Hair follicular keratinocyte (primary cell): Measurements from ENCODE around the gene PPY. TPM values are rescaled to one million over a fixed set of nuclear protein-coding genes. Genes with fewer than 3 reads are reported as not detected.

ENCODE experiments used
- total RNA-seq: library from RNA; depleted of rRNA; stranded (reverse); fragments of >200 nt; gene quantifications from 2 replicates; pipeline ENCODE4 v1.2.3, GENCODE V29; 2015

PPY gene, protein sequence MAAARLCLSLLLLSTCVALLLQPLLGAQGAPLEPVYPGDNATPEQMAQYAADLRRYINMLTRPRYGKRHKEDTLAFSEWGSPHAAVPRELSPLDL
- total RNA-seq, result 1.6 TPM in 1 of 2 replicates, not detected in the other

DNA sequence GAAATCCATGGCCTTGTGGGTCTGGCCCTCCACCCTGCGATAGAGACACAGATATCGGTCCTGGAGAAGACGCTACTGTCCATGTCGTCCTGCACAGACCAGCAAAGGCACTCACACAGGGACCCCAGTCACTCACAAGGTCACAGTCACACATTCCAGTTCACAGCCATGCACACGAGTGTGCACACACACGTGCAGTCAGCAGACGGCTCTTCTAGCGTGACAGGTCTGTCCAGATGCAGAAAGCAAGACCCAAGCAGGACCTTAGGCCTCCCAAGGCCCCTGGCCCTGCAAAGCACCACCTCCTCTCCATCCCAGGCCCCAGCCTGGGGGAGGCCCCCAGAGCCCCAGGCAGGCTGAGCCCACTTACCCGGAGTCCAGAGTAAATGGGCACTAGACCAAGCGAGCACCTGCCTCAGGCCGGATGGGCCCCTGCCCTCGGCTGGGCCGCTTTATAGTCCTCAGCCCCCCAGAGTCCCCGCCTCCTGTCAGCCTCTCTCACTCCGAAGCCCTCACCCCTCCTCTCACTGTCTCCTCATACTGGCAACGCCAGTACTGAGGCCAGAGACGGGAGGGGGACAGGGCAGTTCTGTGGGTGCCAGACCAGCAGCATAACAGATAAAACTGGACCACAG, at the start of gene PPY:
Gene PPY, minus strand, starts transcription at position 426 of the 635 bp plus-strand sequence. CDS start 822 bp downstream, outside the sequence.

DNA sequence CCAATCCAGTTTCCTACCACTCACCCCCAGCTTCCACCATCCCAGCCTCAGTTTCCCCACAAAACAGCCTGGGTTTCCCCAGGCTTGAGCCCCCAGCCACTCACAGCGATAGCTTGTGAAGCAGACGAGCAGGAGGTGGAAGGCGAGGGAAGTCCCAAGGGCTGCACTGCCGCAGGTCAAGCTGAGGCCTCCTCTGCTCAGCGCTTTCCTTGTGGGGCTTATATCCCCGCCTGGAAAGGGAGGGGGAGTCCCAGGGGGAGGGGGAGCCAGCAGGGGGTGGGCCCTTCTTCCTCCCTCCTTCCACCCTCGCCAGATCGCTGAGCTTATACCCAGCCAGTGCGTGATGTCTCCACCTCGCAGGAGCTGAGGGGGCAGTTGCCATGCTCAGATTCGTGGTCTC, 11.5 kb upstream of the PPY start, which contains the start of gene PYY:
Gene PYY, minus strand, starts transcription at position 195 of the 400 bp plus-strand sequence. CDS start 457 bp downstream, outside the sequence.

DNA sequence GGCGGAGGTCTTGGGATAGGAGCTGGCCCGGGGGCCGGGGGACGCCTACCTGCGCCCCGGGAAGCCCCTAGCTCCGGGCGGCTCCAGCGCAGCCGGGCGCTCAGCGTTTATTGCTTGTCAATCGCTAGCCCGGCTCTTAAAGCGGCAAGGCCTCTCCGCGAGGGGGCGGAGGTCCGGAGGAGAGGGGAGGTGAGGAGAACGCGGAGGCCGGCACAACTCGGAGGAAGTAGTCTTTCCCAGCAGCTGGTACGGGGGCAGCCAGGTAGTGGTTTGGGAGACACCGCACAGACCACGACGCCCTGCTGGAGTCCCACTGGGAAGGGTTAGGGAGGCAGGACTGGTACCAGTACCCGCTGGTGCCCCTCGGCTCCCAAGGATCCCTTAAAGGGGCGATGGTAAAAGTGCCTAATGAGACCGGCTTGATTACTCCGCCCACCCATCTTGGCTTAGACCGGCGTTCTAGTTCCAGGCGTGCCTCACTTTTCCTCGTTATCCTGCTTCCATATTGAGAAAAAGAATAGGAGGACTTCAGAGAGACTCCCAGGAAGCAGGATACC, 34.8 kb downstream of the PPY start, which contains the start of gene MPP2:
Gene MPP2, minus strand, starts transcription at position 112 of the 557 bp plus-strand sequence. CDS start 3,076 bp downstream, outside the sequence.

Other genes starting within 250 kb of the PPY start
- 0.15 TPM in 1 of 2 replicates, not detected in the other for gene SOST, start 183.7 kb downstream of the PPY start, total RNA-seq
- gene DUSP3, start 163.5 kb downstream of the PPY start, total RNA-seq, result 16.6 and 23.8 TPM in 2 replicates
- not detected in 2 replicates for gene CFAP97D1, start 162.0 kb downstream of the PPY start, total RNA-seq
- 6.2 and 8.6 TPM in 2 replicates for gene MPP3, start 109.3 kb downstream of the PPY start, total RNA-seq
- gene CD300LG, start 95.3 kb downstream of the PPY start, total RNA-seq, result not detected in 2 replicates
- gene MPP2, start 34.9 kb downstream of the PPY start, total RNA-seq, result 0.31 and 0.61 TPM in 2 replicates
- 0.11 TPM in 1 of 2 replicates, not detected in the other for gene PYY, start 11.5 kb upstream of the PPY start, total RNA-seq
- 17.1 TPM in 2 replicates for gene NAGS, start 62.1 kb upstream of the PPY start, total RNA-seq
- 40.8 and 42.8 TPM in 2 replicates for gene TMEM101, start 72.5 kb upstream of the PPY start, total RNA-seq
- gene LSM12, start 124.2 kb upstream of the PPY start, total RNA-seq, result 55.6 and 59.4 TPM in 2 replicates
- 36.5 and 42.4 TPM in 2 replicates for gene G6PC3, start 128.3 kb upstream of the PPY start, total RNA-seq
- 8.7 and 17.2 TPM in 2 replicates for gene HDAC5, start 181.2 kb upstream of the PPY start, total RNA-seq
- 2.8 and 7.8 TPM in 2 replicates for gene HROB, start 199.5 kb upstream of the PPY start, total RNA-seq
- not detected in 2 replicates for gene ASB16, start 228.2 kb upstream of the PPY start, total RNA-seq
- gene TMUB2, start 244.5 kb upstream of the PPY start, total RNA-seq, result 18.6 and 21.2 TPM in 2 replicates